WTC11 (cell line): ENCODE data around the gene DHX9.

ENCODE experiments used
- ETV6 ChIP-seq: sonication (generic); formaldehyde crosslinking; IDR thresholded peaks from 2 replicates; pipeline ENCODE4 v1.8.1; 2022; ENCODE audit warnings: mild to moderate bottlenecking, missing genetic modification reagents
- MAX ChIP-seq: sonication (generic); formaldehyde crosslinking; IDR thresholded peaks from 2 replicates; pipeline ENCODE4 v1.8.0; 2022; ENCODE audit warnings: mild to moderate bottlenecking, missing genetic modification reagents
- ZNF317 ChIP-seq: sonication (generic); formaldehyde crosslinking; IDR thresholded peaks from 2 replicates; pipeline ENCODE4 v1.8.1; 2023; ENCODE audit warnings: low read depth, mild to moderate bottlenecking, moderate library complexity, missing genetic modification reagents, borderline replicate concordance
- TF ChIP-seq, protein P1 (sequence below): fragments of 200-600 bp; IDR thresholded peaks from 2 replicates; pipeline ENCODE4 v1.8.0; 2022; ENCODE audit warnings: antibody characterized with exemption
- TF ChIP-seq, protein P2 (sequence below): sonication (generic); formaldehyde crosslinking; IDR thresholded peaks from 2 replicates; pipeline ENCODE4 v1.8.1; 2022; ENCODE audit warnings: low read depth, missing genetic modification reagents, borderline replicate concordance
- TF ChIP-seq, protein P3 (sequence below): sonication (generic); formaldehyde crosslinking; IDR thresholded peaks from 2 replicates; pipeline ENCODE4 v1.8.1; 2022; ENCODE audit warnings: mild to moderate bottlenecking, missing genetic modification reagents, moderate library complexity, borderline replicate concordance

DNA sequence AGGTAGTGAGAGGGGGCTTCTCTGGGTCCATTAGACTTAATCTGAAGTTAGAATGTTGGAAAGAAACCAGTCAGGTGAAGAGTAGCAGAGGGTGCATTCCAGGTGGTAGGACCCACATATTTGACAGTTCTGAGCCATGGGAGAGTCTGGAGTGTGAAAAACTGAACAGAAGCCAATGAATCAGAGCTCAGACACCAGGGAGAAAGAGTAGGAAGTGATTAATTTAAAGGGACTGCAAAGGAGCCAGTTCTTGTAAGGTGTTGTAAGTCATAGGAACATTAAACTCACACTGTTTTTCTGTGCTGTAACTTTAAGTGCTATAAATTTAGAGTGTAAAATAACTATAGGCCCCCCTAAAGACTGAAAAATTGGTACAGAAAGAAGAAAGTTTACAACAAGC lies 5.9 kb upstream of the DHX9 start:
- TF ChIP-seq, protein P1, sequence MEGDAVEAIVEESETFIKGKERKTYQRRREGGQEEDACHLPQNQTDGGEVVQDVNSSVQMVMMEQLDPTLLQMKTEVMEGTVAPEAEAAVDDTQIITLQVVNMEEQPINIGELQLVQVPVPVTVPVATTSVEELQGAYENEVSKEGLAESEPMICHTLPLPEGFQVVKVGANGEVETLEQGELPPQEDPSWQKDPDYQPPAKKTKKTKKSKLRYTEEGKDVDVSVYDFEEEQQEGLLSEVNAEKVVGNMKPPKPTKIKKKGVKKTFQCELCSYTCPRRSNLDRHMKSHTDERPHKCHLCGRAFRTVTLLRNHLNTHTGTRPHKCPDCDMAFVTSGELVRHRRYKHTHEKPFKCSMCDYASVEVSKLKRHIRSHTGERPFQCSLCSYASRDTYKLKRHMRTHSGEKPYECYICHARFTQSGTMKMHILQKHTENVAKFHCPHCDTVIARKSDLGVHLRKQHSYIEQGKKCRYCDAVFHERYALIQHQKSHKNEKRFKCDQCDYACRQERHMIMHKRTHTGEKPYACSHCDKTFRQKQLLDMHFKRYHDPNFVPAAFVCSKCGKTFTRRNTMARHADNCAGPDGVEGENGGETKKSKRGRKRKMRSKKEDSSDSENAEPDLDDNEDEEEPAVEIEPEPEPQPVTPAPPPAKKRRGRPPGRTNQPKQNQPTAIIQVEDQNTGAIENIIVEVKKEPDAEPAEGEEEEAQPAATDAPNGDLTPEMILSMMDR, result no peak
- TF ChIP-seq, protein P2, sequence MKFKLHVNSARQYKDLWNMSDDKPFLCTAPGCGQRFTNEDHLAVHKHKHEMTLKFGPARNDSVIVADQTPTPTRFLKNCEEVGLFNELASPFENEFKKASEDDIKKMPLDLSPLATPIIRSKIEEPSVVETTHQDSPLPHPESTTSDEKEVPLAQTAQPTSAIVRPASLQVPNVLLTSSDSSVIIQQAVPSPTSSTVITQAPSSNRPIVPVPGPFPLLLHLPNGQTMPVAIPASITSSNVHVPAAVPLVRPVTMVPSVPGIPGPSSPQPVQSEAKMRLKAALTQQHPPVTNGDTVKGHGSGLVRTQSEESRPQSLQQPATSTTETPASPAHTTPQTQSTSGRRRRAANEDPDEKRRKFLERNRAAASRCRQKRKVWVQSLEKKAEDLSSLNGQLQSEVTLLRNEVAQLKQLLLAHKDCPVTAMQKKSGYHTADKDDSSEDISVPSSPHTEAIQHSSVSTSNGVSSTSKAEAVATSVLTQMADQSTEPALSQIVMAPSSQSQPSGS (CRISPR knock-in tag), result no peak
- TF ChIP-seq MAX (CRISPR knock-in tag), result no peak
- no peak for TF ChIP-seq ZNF317 (CRISPR knock-in tag)
- TF ChIP-seq, protein P3, sequence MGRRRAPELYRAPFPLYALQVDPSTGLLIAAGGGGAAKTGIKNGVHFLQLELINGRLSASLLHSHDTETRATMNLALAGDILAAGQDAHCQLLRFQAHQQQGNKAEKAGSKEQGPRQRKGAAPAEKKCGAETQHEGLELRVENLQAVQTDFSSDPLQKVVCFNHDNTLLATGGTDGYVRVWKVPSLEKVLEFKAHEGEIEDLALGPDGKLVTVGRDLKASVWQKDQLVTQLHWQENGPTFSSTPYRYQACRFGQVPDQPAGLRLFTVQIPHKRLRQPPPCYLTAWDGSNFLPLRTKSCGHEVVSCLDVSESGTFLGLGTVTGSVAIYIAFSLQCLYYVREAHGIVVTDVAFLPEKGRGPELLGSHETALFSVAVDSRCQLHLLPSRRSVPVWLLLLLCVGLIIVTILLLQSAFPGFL (CRISPR knock-in tag), result no peak
- TF ChIP-seq ETV6 (CRISPR knock-in tag), result no peak
